Endothelial cell (in vitro differentiated cells): ENCODE measurements around the gene MANEAL. TPM values are rescaled to one million over a fixed set of nuclear protein-coding genes. Genes with fewer than 3 reads are reported as not detected.
A peak's percentile ranks its signal among the peaks of the same experiment; 100 is the strongest.

Experiments
- DNase-seq: peaks from one replicate; pipeline ENCODE4 v3.0.0; 2021; ENCODE audit warnings: low spot score
- H3K27ac Mint-ChIP-seq: one replicate; pipeline ENCODE4 v1.8.0; 2021; ENCODE audit warnings: mixed read lengths, inconsistent platforms; ENCODE audit not compliant: unreplicated experiment
- H3K27me3 Mint-ChIP-seq: one replicate; pipeline ENCODE4 v1.8.0; 2021; ENCODE audit warnings: mild to moderate bottlenecking, moderate library complexity, mixed read lengths, inconsistent platforms; ENCODE audit not compliant: unreplicated experiment
- H3K36me3 Mint-ChIP-seq: one replicate; pipeline ENCODE4 v1.8.0; 2021; ENCODE audit warnings: mild to moderate bottlenecking, low read depth, mixed read lengths, inconsistent platforms; ENCODE audit not compliant: unreplicated experiment
- H3K4me1 Mint-ChIP-seq: one replicate; pipeline ENCODE4 v1.8.0; 2021; ENCODE audit warnings: mild to moderate bottlenecking, mixed read lengths, inconsistent platforms; ENCODE audit not compliant: unreplicated experiment
- H3K4me3 Mint-ChIP-seq: one replicate; pipeline ENCODE4 v1.8.0; 2021; ENCODE audit warnings: mild to moderate bottlenecking, mixed read lengths, inconsistent platforms; ENCODE audit not compliant: unreplicated experiment
- H3K9me3 Mint-ChIP-seq: one replicate; pipeline ENCODE4 v1.8.0; 2021; ENCODE audit warnings: mixed read lengths, inconsistent platforms; ENCODE audit not compliant: unreplicated experiment
- CTCF ChIP-seq: fragments of 200-600 bp; sonication (generic); IDR thresholded peaks from one replicate; pipeline ENCODE4 v1.5.0; 2021; ENCODE audit warnings: antibody characterized with exemption; ENCODE audit not compliant: unreplicated experiment
- total RNA-seq: library from RNA; stranded (reverse); fragmentation: NEBNext Ultra II Directional; extraction: Animal tissue kit (Norgen Biotek cat#: 25700); gene quantifications from one replicate; pipeline ENCODE4 v1.2.1, GENCODE V29; 2021; ENCODE audit not compliant: unreplicated experiment

Gene MANEAL
- total RNA-seq, 1 donor from 2014 or later, result 0.36 TPM

GRCh38 chr1:37845049-37845646, 51.5 kb downstream of the MANEAL start:
- no peak for DNase-seq
- no peak for TF ChIP-seq CTCF
- no peak overlapping the region for H3K4me3 Mint-ChIP-seq
- H3K9me3 Mint-ChIP-seq, result no peaks in the 10 kb centered on the region
- H3K36me3 Mint-ChIP-seq, result peaks cover under 1% of the 10 kb centered on the region
- H3K27ac Mint-ChIP-seq, result no peak overlapping the region
- H3K4me1 Mint-ChIP-seq, result peaks cover 15% of the 10 kb centered on the region
- H3K27me3 Mint-ChIP-seq, result peaks cover 1% of the 10 kb centered on the region

- H3K27ac Mint-ChIP-seq, result no peak overlapping the region
- no peak for TF ChIP-seq CTCF
- H3K27me3 Mint-ChIP-seq, result peaks cover 1% of the 10 kb centered on the region
- DNase-seq, result no peak
- H3K4me1 Mint-ChIP-seq, result peaks cover 15% of the 10 kb centered on the region
- H3K9me3 Mint-ChIP-seq, result no peaks in the 10 kb centered on the region
- H3K4me3 Mint-ChIP-seq, result no peak overlapping the region
- no peaks in the 10 kb centered on the region for H3K36me3 Mint-ChIP-seq
Measured at GRCh38 chr1:37845786-37846185, 52.1 kb downstream of the MANEAL start.

GRCh38 chr1:37846647-37847339, 53.1 kb downstream of the MANEAL start:
- Mint-ChIP-seq H3K36me3 (no peaks in the 10 kb centered on the region), H3K9me3 (no peaks in the 10 kb centered on the region), H3K4me3 (peak overlapping the region; percentile 10), H3K4me1 (peaks cover 15% of the 10 kb centered on the region), H3K27ac (no peak overlapping the region), H3K27me3 (peaks cover 1% of the 10 kb centered on the region)
- no peak for DNase-seq
- no peak for TF ChIP-seq CTCF

- H3K36me3 Mint-ChIP-seq, result no peaks in the 10 kb centered on the region
Measured at GRCh38 chr1:37849480-37849879, 55.8 kb downstream of the MANEAL start.

More at GRCh38 chr1:37849480-37849879, 55.8 kb downstream of the MANEAL start:
- H3K4me3 Mint-ChIP-seq, result no peak overlapping the region
- no peak for TF ChIP-seq CTCF
- H3K4me1 Mint-ChIP-seq, result peaks cover 6% of the 10 kb centered on the region
- no peaks in the 10 kb centered on the region for H3K9me3 Mint-ChIP-seq
- no peak for DNase-seq
- H3K27me3 Mint-ChIP-seq, result peaks cover 1% of the 10 kb centered on the region
- H3K27ac Mint-ChIP-seq, result no peak overlapping the region
